ENCODE measurements around the gene CYP2J2.

GRCh38 chr1:59937636-59938210, 11.2 kb upstream of the CYP2J2 start:
- TF ChIP-seq, protein P1, sequence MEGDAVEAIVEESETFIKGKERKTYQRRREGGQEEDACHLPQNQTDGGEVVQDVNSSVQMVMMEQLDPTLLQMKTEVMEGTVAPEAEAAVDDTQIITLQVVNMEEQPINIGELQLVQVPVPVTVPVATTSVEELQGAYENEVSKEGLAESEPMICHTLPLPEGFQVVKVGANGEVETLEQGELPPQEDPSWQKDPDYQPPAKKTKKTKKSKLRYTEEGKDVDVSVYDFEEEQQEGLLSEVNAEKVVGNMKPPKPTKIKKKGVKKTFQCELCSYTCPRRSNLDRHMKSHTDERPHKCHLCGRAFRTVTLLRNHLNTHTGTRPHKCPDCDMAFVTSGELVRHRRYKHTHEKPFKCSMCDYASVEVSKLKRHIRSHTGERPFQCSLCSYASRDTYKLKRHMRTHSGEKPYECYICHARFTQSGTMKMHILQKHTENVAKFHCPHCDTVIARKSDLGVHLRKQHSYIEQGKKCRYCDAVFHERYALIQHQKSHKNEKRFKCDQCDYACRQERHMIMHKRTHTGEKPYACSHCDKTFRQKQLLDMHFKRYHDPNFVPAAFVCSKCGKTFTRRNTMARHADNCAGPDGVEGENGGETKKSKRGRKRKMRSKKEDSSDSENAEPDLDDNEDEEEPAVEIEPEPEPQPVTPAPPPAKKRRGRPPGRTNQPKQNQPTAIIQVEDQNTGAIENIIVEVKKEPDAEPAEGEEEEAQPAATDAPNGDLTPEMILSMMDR (IDR thresholded peaks at IDR 0.05; ENCODE audit: extremely low read depth in 1 of 2, insufficient read depth in 1 of 2, low read depth in 1 of 2, low read length in 2 of 2): no peak
- TF ChIP-seq POLR2A (IDR thresholded peaks at IDR 0.05; ENCODE audit: low read depth, low read length) (no peak), POLR2AphosphoS5 (IDR thresholded peaks at IDR 0.05; ENCODE audit: insufficient read depth, low read depth, low read length) (no peak), EZH2 (IDR thresholded peaks at IDR 0.05; ENCODE audit: borderline replicate concordance, low read depth, low read length, severe bottlenecking) (no peak), MAX (IDR thresholded peaks at IDR 0.05; ENCODE audit: insufficient read depth, insufficient read length) (no peak), MYC (IDR thresholded peaks at IDR 0.05; ENCODE audit: low read depth, low read length) (no peak)

All from endothelial cell of umbilical vein (primary cell).